Neural cell (in vitro differentiated cells): Measurements from ENCODE around the gene CEP128. TPM values are rescaled to one million over a fixed set of nuclear protein-coding genes. Genes with fewer than 3 reads are reported as not detected.

Experiments
- H2AFZ ChIP-seq: fragments of 200-600, 300-800 bp; sonication (generic), shearing (Covaris generic); 2 replicates; pipeline ENCODE4 v1.6.0; 2014; ENCODE audit warnings: low read depth, mild to moderate bottlenecking, antibody characterized with exemption, low read length, moderate library complexity
- H3F3A ChIP-seq: fragments of 200-600 bp; shearing (Covaris generic); 2 replicates; pipeline ENCODE4 v1.6.1; 2016; ENCODE audit warnings: mild to moderate bottlenecking, moderate library complexity, mixed read lengths, antibody characterized with exemption, low read length; ENCODE audit not compliant: insufficient read depth, poor library complexity, severe bottlenecking
- H3K27ac ChIP-seq: fragments of 200-600, 300-800 bp; sonication (generic), shearing (Covaris generic); 2 replicates; pipeline ENCODE4 v1.5.1; 2014; ENCODE audit warnings: mild to moderate bottlenecking, low read length, moderate library complexity
- H3K27me3 ChIP-seq: fragments of 300-800, 200-600 bp; sonication (generic), shearing (Covaris generic); 2 replicates; pipeline ENCODE4 v1.6.0; 2014; ENCODE audit warnings: mild to moderate bottlenecking, low read depth, low read length, moderate library complexity; ENCODE audit not compliant: insufficient read depth
- H3K36me3 ChIP-seq: fragments of 300-800, 200-600 bp; sonication (generic), shearing (Covaris generic); 2 replicates; pipeline ENCODE4 v1.5.1; 2014; ENCODE audit warnings: mild to moderate bottlenecking, antibody characterized with exemption, low read length, moderate library complexity; ENCODE audit not compliant: insufficient read depth
- H3K4me2 ChIP-seq: fragments of 300-800, 200-600 bp; sonication (generic), shearing (Covaris generic); 2 replicates; pipeline ENCODE4 v1.6.0; 2014; ENCODE audit warnings: mild to moderate bottlenecking, low read length
- H3K4me3 ChIP-seq: fragments of 300-800, 200-600 bp; sonication (generic), shearing (Covaris generic); 2 replicates; pipeline ENCODE4 v1.5.1; 2014; ENCODE audit warnings: mild to moderate bottlenecking, low read length, moderate library complexity
- H3K79me2 ChIP-seq: fragments of 200-600 bp; shearing (Covaris generic); replicated peaks from 2 replicates; pipeline ENCODE4 v1.6.0; 2014; ENCODE audit warnings: mild to moderate bottlenecking, low read length, moderate library complexity; ENCODE audit not compliant: insufficient read depth
- H3K9ac ChIP-seq: fragments of 300-800, 200-600 bp; sonication (generic), shearing (Covaris generic); 2 replicates; pipeline ENCODE4 v1.6.1; 2016; ENCODE audit warnings: mild to moderate bottlenecking, low read length, mixed read lengths
- H3K9me2 ChIP-seq: fragments of 200-600 bp; shearing (Covaris generic); 2 replicates; pipeline ENCODE4 v1.6.1; 2016; ENCODE audit warnings: mild to moderate bottlenecking, low read length, mixed read lengths; ENCODE audit not compliant: insufficient read depth
- H3K9me3 ChIP-seq: fragments of 200-600, 300-800 bp; sonication (generic), shearing (Covaris generic); 2 replicates; pipeline ENCODE4 v1.6.1; 2016; ENCODE audit warnings: mild to moderate bottlenecking, mixed run types, low read length, moderate library complexity, mixed read lengths
- H4K20me1 ChIP-seq: fragments of 200-600 bp; shearing (Covaris generic); 2 replicates; pipeline ENCODE4 v1.6.1; 2016; ENCODE audit warnings: mild to moderate bottlenecking, mixed run types; ENCODE audit not compliant: insufficient read depth
- CTCF ChIP-seq: fragments of 450-650 bp; IDR thresholded peaks from 2 replicates; pipeline ENCODE4 v1.5.1; 2014; ENCODE audit warnings: antibody characterized with exemption, mild to moderate bottlenecking, moderate library complexity; ENCODE audit not compliant: poor library complexity, severe bottlenecking
- EP300 ChIP-seq: fragments of 450-650 bp; conservative IDR thresholded peaks from 2 replicates; pipeline ENCODE4 v1.6.1; 2014; ENCODE audit warnings: antibody characterized with exemption, mild to moderate bottlenecking, moderate library complexity; ENCODE audit not compliant: poor library complexity, severe bottlenecking
- EZH2 ChIP-seq: fragments of 200-600, 300-800 bp; shearing (Covaris generic), sonication (generic); IDR thresholded peaks from 2 replicates; pipeline ENCODE4 v1.6.1; 2014; ENCODE audit warnings: antibody characterized with exemption, low read length, borderline replicate concordance, mild to moderate bottlenecking; ENCODE audit not compliant: insufficient read depth, poor library complexity, severe bottlenecking
- MXI1 ChIP-seq: fragments of 450-650 bp; conservative IDR thresholded peaks from 2 replicates; pipeline ENCODE4 v1.6.1; 2014; ENCODE audit warnings: antibody characterized with exemption, mild to moderate bottlenecking; ENCODE audit not compliant: poor library complexity, severe bottlenecking
- POLR2AphosphoS5 ChIP-seq: IDR thresholded peaks from 2 replicates; pipeline ENCODE4 v1.6.1; 2012
- RAD21 ChIP-seq: fragments of 450-650 bp; conservative IDR thresholded peaks from 2 replicates; pipeline ENCODE4 v1.6.1; 2014; ENCODE audit warnings: antibody characterized with exemption, mild to moderate bottlenecking, moderate library complexity
- REST ChIP-seq: IDR thresholded peaks from 2 replicates; pipeline ENCODE4 v1.6.1; 2012; ENCODE audit warnings: borderline replicate concordance
- SMC3 ChIP-seq: fragments of 450-650 bp; conservative IDR thresholded peaks from 2 replicates; pipeline ENCODE4 v1.6.1; 2014; ENCODE audit warnings: antibody characterized with exemption, mild to moderate bottlenecking, moderate library complexity; ENCODE audit not compliant: poor library complexity
- TAF1 ChIP-seq: IDR thresholded peaks from 2 replicates; pipeline ENCODE4 v1.6.1; 2012; ENCODE audit warnings: low read depth
- polyA plus RNA-seq: library from polyadenylated mRNA; depleted of rRNA; stranded (reverse); fragments of >200 nt; gene quantifications from 2 replicates; pipeline ENCODE4 v1.2.3, GENCODE V29; 2014

CEP128 gene
- polyA plus RNA-seq, 1 donor from 2014 or later = 5.5 TPM

GRCh38 chr14:80681651-80682050 is 259.9 kb downstream of the CEP128 start:
- Histone ChIP-seq H3K9me2 (no peaks in the 10 kb centered on the region), H3F3A (no peaks in the 10 kb centered on the region), H3K4me2 (no peak overlapping the region), H3K4me3 (no peak overlapping the region), H4K20me1 (no peaks in the 10 kb centered on the region), H3K9ac (no peak overlapping the region), H3K9me3 (peaks cover 6% of the 10 kb centered on the region), H3K27me3 (no peaks in the 10 kb centered on the region), H3K79me2 (no peaks in the 10 kb centered on the region), H2AFZ (no peak overlapping the region), H3K36me3 (no peaks in the 10 kb centered on the region), H3K27ac (no peak overlapping the region)
- TF ChIP-seq REST (no peak), TAF1 (no peak), EZH2 (no peak)

- no peaks in the 10 kb centered on the region for H3K79me2 ChIP-seq
- H3K27ac ChIP-seq = no peak overlapping the region
- no peak overlapping the region for H3K4me2 ChIP-seq
- no peak overlapping the region for H3K4me3 ChIP-seq
- TF ChIP-seq POLR2AphosphoS5 = no peak
- TF ChIP-seq CTCF = no peak
- TF ChIP-seq EP300 = no peak
- TF ChIP-seq TAF1 = no peak
- TF ChIP-seq REST = no peak
- no peak for TF ChIP-seq EZH2
- TF ChIP-seq RAD21 = no peak
- no peak for TF ChIP-seq MXI1
- no peak for TF ChIP-seq SMC3
- H3K9ac ChIP-seq = no peak overlapping the region
- H3K36me3 ChIP-seq = no peaks in the 10 kb centered on the region
- H4K20me1 ChIP-seq = no peaks in the 10 kb centered on the region
- no peaks in the 10 kb centered on the region for H3K9me2 ChIP-seq
- no peaks in the 10 kb centered on the region for H3F3A ChIP-seq
- no peaks in the 10 kb centered on the region for H3K27me3 ChIP-seq
- no peak overlapping the region for H2AFZ ChIP-seq
- peaks cover 6% of the 10 kb centered on the region for H3K9me3 ChIP-seq
Measured at GRCh38 chr14:80679273-80679672, 262.3 kb downstream of the CEP128 start.
